T follicular helper cell (primary cell): ENCODE measurements around the gene TIMM50.
"Not testable (repeated sequence)": the region's sequence is repeated elsewhere in the genome, so short reads cannot be mapped to it uniquely, and the experiment has no call there.

Source experiments
- DNase-seq: peaks from one replicate; pipeline ENCODE4 v3.0.0-alpha.2; 2020; ENCODE audit warnings: low read depth

TIMM50 gene

DNA sequence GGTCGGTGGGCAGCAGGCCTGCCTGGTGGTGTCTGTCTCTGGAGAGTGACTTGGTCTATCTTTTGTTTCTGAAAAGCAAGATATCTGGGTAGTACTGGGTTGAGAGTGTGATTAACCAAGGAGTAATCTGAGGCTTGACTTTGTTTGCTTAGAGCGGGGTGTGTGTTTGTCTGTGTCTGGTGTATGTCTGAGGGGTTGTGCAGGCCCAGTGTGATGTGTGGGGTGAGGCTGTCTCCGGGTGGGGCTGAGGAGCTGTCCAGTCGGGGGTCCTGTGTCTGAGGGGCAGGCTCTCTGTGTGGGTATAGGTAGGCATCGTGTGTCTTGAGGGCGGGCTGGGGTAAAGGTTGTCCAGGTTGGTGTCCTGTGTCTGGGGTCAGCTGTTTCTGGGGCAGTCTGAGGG lies 11.1 kb upstream of the TIMM50 start:
- DNase-seq = no peak

DNA sequence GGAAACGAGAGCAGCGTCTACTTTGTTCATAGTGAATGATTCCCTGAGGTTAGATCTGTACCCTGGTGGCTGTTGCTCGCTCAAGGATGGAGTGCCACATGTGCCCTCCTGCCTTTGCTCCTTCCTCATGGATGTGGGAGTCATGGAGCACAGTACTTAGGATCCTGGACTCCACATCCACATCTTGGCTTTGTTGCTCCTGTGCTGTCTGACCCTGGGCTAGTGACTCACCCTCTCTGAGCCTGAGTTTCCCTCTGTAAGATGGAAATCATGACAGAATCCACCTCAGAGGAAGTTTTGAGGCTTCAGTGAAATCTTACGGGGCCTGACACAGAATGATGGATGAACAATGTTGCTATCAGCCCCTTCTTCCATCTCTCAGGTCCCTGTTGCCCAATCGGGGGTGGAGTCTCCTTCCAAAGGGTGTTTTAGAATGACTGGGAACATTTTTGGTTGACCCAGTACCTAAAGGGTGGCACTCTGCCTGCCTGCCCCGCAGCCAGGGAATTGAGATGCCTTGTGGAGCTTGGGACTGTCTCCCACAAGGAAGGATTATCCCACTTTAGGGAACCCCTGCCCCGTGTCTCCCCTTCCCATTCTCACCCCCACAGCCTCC lies 9.8 kb upstream of the TIMM50 start:
- no peak for DNase-seq

DNA sequence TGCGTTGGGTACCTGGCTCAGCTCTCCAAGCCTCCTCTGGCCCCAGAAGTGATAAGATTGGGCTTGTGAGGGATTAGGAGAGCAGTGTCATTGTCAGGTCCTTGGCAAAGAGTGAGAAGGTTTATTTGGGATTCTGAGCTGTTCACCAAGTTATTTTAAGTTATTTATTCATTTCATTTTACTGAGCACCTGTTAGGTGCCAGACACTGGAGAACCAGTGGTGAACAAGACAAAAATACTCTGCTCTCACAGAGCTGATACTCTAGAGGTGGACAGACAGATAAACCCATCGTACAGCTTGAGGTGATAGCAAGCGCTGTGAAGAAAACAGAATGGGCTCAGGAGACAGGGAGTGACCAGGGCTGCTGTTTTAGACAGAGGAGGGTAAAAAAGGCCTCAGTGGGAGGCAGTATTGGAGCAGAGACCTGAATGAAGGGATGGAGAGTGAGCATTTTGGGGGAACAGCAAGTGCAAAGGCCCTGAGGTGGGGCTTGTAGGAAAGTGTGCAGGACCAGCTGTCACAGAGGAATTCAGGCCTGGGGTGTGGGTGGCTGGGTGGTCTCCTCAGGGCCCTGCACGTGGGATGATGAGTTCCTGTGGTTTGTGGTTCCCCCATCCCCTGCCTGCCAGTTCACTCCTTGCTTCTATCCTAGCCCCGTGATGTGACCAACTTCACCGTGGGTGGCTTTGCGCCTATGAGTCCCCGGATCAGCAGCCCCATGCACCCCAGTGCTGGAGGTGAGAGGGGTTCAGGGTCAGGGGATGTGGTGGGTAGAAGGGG lies 8.7 kb upstream of the TIMM50 start:
- no peak for DNase-seq

DNA sequence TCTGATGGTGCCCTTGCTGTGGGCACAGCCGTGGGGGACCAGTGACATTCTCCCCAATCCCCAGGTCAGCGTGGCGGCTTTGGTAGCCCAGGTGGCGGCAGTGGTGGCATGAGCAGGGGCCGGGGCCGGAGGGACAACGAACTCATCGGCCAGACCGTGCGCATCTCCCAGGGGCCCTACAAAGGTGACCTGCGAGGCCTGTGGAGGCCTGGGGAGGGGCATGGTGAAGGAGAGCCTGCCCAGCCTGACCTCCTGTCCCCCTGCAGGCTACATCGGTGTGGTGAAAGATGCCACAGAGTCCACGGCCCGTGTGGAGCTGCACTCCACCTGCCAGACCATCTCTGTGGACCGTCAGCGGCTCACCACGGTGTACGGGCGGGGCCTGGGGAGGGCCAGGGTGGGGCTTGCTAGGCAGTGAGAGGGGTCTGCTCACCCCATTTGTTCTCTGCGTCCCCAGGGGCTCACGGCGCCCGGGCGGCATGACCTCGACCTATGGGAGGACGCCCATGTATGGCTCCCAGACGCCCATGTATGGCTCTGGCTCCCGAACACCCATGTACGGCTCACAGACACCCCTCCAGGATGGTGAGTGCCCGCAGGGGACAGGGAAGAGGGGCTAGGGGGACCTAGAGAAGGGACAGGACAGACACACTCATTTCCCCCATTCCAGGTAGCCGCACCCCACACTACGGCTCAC lies 7.7 kb upstream of the TIMM50 start:
- DNase-seq = no peak

GRCh38 chr19:39473443-39473960 lies 7.1 kb upstream of the TIMM50 start:
- no peak for DNase-seq

- peak; percentile 62 for DNase-seq
Measured at GRCh38 chr19:39474139-39474620, 6.5 kb upstream of the TIMM50 start.

- no peak for DNase-seq
Measured at GRCh38 chr19:39475748-39476147, 4.9 kb upstream of the TIMM50 start.

- not testable (repeated sequence) for DNase-seq
Measured at GRCh38 chr19:39479319-39479801, 1.3 kb upstream of the TIMM50 start.

DNA sequence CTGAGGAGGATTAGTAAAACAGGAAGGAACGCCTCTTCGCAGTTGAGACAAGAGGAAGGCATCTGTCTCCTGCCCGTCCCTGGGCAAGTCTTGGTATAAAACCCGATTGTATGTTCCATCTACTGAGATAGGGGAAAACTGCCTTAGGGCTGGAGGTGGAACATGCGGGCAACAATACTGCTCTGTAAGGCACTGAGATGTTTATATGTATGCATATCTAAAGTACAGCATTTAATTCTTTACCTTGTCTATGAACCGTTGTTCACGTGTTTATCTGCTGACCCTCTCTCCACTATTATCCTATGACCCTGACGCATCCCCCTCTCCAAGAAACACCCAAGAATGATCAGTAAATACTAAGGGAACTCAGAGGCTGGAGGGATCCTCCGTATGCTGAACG lies 722 bp upstream of the TIMM50 start:
- no peak for DNase-seq

DNA sequence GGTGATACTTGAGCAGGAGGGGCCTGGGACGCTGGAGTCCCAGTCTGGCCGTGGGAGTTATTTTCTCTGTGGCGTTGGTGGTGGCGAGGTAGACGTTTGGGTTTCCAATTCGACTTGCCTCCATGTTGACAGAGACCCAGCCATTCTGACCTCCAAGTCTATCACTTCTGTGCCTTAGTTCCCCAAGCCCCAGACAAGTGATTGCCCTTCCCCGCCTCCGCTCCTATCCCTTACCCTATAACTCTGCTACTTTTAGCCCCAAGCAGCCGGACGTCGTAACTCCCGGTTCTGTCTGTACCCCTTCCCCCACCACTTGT lies 549 bp downstream of the TIMM50 start:
- no peak for DNase-seq

DNA sequence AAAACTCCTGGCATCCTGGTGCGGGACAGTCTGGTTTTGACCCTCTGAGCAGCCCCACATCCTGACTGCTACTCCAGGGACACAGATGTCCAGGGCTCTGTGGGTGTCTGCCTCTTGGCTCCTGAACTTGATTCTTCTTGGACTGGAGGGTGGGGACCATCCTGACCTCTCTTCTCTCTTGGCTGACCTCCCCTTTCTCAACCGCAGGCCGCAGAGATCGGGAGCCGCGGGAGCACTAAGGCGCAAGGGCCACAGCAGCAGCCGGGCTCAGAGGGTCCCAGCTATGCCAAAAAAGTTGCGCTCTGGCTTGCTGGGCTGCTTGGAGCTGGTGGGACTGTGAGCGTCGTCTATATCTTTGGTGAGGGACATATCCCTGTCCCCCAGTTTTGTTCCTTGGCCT lies 1.0 kb downstream of the TIMM50 start:
- no peak for DNase-seq

DNA sequence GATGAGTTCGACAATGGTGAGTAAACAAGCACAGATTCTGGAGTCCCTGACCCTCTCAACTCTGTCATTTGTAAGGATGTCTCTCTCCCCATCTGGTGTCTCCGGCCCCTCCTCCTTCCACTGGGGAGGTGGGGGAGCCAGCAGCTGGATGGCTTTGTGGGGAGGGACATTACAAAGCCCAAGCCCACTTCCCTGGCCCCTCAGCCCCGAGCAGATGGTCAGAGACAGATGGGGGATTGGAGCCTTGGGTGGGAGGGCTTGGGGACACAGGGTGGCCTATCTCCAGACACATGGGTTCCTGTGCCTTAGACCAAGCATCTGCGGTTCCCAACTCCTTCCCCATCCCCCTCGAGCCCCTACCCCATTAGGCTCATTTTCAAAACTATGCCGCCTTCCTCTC lies 2.5 kb downstream of the TIMM50 start:
- DNase-seq = no peak

DNA sequence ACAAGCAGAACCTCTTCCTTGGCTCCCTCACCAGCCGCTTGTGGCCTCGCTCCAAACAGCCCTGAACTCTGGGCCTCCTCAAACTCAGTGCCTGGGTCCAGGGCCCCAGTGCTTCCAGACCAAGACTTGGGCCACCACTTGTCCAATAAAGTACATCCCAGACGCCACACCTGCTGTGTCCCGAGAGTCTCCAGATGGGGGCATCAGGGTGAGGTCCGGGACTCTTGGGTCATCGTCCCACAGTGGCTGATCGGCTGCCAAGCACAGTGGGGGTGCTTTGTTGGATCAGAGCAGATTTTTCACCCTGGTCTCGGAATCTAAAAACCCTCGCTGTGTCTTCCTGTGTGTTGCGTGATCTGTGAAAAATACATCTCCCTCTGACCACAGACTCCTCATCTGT lies 9.1 kb downstream of the TIMM50 start:
- no peak for DNase-seq

DNA sequence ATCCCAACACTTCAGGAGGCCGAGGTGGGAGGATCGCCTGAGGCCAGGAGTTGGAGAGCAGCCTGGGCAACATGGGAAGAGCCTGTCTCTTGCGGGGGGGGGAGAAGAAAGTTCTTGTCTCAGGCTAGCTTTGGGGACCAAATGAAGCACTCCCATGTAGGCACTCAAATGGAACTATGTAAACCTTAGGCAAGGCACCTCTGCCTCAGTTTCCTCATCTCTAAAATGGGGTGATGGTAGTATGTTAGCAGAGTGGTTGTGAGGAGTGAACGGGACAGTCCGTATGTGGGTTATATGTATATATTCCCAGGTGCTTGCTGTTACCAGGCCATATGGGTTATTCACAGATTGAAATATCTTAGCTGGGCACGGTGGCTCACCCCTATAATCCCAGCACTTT lies 11.6 kb downstream of the TIMM50 start:
- DNase-seq = no peak

- no peak for DNase-seq
Measured at GRCh38 chr19:39492788-39493187, 12.2 kb downstream of the TIMM50 start.

DNA sequence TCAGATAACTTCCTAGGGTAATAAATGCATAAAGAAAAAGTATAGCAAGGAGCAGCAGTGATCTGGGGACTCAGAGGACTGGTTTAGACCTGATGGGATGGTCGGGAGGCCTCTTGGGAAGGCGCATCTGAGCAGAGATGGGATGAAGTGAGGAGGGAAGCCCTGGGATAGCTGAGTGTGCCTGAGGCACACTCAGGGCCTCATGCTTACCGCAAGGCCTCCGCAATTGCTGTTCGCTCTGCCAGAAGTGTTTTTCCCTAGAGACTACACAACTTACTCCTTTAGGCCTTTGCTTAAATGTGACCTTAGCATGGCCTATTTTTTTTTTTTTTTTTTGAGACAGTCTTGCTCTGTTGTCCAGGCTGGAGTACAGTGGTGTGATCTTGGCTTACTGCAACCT lies 14.0 kb downstream of the TIMM50 start:
- DNase-seq = no peak

DNA sequence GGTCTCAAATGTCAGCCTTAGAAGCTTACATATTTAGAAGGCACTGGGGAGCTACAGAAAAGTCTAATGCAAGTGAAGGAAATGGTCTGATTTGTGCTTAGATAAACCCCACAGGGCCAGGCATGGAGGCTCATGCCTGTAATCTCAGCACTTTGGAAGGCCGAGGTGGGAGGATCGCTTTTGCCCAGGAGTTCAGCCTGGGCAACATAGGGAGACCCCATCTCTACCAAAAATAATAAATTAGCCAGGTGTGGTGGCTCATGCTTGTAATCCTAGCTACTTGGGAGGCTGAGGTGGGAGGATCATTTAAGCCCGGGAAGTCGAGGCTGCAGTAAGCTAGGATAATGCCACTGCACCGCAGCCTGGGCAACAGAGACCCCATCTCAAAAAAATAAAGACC lies 15.4 kb downstream of the TIMM50 start:
- DNase-seq = no peak

DNA sequence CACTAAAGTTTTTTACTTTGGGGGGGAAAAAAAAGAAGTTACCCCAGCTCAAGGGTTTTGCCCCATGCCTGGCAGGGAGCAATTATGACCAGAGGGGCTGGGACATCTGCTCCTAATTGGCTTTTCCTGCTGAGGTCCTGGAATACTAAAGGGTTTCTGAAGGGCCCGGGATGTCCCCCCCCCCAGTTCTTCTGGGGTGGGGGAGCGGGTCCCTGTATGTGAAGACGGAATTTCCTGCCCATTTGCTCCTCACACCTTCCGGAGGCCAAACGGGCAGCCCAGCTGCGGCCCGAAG lies 17.0 kb downstream of the TIMM50 start:
- no peak for DNase-seq

- no peak for DNase-seq
Measured at GRCh38 chr19:39497996-39498797, 17.6 kb downstream of the TIMM50 start.

GRCh38 chr19:39498798-39499642 lies 18.4 kb downstream of the TIMM50 start, which contains the start of gene DLL3:
DLL3 (plus strand) TSS chr19:39498947; CDS start chr19:39498975, 28 bp downstream.
- no peak for DNase-seq

- DNase-seq = no peak
Measured at GRCh38 chr19:39499932-39500331, 19.3 kb downstream of the TIMM50 start.
